ENCODE results near the gene PRKN.

DNA sequence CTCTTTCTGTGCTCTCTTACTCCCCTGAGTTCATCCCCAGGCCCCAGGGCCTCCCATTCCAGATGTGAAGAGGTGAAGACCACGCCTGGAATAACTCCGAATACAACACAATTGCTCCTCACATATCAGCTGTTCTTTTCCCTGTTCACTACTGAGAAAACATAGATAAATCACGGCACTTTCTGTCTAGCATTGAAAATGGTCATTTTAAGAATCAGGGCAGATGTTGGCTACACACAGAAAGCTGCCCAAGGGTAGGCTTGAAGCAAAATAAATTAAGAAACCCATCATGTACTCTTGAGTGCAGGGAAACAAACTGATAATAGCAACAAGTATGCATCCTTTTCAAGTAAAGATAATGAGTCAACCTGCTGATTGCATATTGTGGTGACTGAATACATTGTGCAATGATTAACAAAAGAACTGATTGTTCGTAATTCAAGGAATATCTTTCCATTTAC is 382.5 kb downstream of the PRKN start:
- no peak for TF ChIP-seq POLR2AphosphoS5 (IDR thresholded peaks at IDR 0.05; ENCODE audit: low read depth, low read length)
- TF ChIP-seq, protein P1, sequence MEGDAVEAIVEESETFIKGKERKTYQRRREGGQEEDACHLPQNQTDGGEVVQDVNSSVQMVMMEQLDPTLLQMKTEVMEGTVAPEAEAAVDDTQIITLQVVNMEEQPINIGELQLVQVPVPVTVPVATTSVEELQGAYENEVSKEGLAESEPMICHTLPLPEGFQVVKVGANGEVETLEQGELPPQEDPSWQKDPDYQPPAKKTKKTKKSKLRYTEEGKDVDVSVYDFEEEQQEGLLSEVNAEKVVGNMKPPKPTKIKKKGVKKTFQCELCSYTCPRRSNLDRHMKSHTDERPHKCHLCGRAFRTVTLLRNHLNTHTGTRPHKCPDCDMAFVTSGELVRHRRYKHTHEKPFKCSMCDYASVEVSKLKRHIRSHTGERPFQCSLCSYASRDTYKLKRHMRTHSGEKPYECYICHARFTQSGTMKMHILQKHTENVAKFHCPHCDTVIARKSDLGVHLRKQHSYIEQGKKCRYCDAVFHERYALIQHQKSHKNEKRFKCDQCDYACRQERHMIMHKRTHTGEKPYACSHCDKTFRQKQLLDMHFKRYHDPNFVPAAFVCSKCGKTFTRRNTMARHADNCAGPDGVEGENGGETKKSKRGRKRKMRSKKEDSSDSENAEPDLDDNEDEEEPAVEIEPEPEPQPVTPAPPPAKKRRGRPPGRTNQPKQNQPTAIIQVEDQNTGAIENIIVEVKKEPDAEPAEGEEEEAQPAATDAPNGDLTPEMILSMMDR (IDR thresholded peaks at IDR 0.05): no peak
- TF ChIP-seq, protein P2, sequence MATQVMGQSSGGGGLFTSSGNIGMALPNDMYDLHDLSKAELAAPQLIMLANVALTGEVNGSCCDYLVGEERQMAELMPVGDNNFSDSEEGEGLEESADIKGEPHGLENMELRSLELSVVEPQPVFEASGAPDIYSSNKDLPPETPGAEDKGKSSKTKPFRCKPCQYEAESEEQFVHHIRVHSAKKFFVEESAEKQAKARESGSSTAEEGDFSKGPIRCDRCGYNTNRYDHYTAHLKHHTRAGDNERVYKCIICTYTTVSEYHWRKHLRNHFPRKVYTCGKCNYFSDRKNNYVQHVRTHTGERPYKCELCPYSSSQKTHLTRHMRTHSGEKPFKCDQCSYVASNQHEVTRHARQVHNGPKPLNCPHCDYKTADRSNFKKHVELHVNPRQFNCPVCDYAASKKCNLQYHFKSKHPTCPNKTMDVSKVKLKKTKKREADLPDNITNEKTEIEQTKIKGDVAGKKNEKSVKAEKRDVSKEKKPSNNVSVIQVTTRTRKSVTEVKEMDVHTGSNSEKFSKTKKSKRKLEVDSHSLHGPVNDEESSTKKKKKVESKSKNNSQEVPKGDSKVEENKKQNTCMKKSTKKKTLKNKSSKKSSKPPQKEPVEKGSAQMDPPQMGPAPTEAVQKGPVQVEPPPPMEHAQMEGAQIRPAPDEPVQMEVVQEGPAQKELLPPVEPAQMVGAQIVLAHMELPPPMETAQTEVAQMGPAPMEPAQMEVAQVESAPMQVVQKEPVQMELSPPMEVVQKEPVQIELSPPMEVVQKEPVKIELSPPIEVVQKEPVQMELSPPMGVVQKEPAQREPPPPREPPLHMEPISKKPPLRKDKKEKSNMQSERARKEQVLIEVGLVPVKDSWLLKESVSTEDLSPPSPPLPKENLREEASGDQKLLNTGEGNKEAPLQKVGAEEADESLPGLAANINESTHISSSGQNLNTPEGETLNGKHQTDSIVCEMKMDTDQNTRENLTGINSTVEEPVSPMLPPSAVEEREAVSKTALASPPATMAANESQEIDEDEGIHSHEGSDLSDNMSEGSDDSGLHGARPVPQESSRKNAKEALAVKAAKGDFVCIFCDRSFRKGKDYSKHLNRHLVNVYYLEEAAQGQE (IDR thresholded peaks at IDR 0.05; ENCODE audit: insufficient read depth in 1 of 2, low read depth in 2 of 2, low read length in 1 of 2): no peak
- no peak for TF ChIP-seq TCF7L2 (IDR thresholded peaks at IDR 0.05; ENCODE audit: low read depth, low read length)
- no peak for TF ChIP-seq SIN3A (IDR thresholded peaks at IDR 0.05; ENCODE audit: borderline replicate concordance, insufficient read depth, low read depth, low read length)
